ENCODE measurements around the gene IGFN1. TPM values are rescaled to one million over a fixed set of nuclear protein-coding genes. Genes with fewer than 3 reads are reported as not detected.

The IGFN1 gene
- total RNA-seq, 2 donors from 2014 or later, result not detected

GRCh38 chr1:201270616-201271390 lies 80.2 kb downstream of the IGFN1 start:
- no peak for DNase-seq (ENCODE audit: low spot score)
- TF ChIP-seq CTCF (IDR thresholded peaks at IDR 0.05), result no peak

GRCh38 chr1:201272799-201273198 lies 82.2 kb downstream of the IGFN1 start:
- no peaks in the 10 kb centered on the region for H3K4me1 ChIP-seq (ENCODE audit: control insufficient read depth in 1 of 2, low read depth in 2 of 2)
- H3K4me3 ChIP-seq, result no peak overlapping the region
- H3K36me3 ChIP-seq, result no peaks in the 10 kb centered on the region
- H3K9me3 ChIP-seq, result no peaks in the 10 kb centered on the region
- no peak for TF ChIP-seq CTCF (IDR thresholded peaks at IDR 0.05)
- ATAC-seq (ENCODE audit: insufficient number of reproducible peaks, low FRiP score, low read depth) (no peak), DNase-seq (ENCODE audit: low spot score) (no peak)
- no peak overlapping the region for H3K27ac ChIP-seq
- H3K27me3 ChIP-seq (replicated peaks; ENCODE audit: insufficient read depth), result no peaks in the 10 kb centered on the region

More at GRCh38 chr1:201270616-201271390, 80.2 kb downstream of the IGFN1 start:
- Histone ChIP-seq H3K4me1 (ENCODE audit: control insufficient read depth in 1 of 2, low read depth in 2 of 2) (no peaks in the 10 kb centered on the region), H3K27ac (no peak overlapping the region), H3K9me3 (no peaks in the 10 kb centered on the region), H3K27me3 (replicated peaks; ENCODE audit: insufficient read depth) (no peaks in the 10 kb centered on the region), H3K4me3 (no peak overlapping the region), H3K36me3 (no peaks in the 10 kb centered on the region)
- ATAC-seq (ENCODE audit: insufficient number of reproducible peaks, low FRiP score, low read depth), result no peak

GRCh38 chr1:201274616-201275252 lies 84.1 kb downstream of the IGFN1 start:
- Histone ChIP-seq H3K27ac (no peak overlapping the region), H3K4me1 (ENCODE audit: control insufficient read depth in 1 of 2, low read depth in 2 of 2) (no peaks in the 10 kb centered on the region), H3K36me3 (no peaks in the 10 kb centered on the region), H3K4me3 (no peak overlapping the region), H3K27me3 (replicated peaks; ENCODE audit: insufficient read depth) (no peaks in the 10 kb centered on the region), H3K9me3 (no peaks in the 10 kb centered on the region)
- no peak for ATAC-seq (ENCODE audit: insufficient number of reproducible peaks, low FRiP score, low read depth)
- TF ChIP-seq CTCF (IDR thresholded peaks at IDR 0.05), result no peak
- DNase-seq (ENCODE audit: low spot score), result no peak

GRCh38 chr1:201275253-201275666 lies 84.6 kb downstream of the IGFN1 start:
- no peak for ATAC-seq (ENCODE audit: insufficient number of reproducible peaks, low FRiP score, low read depth)
- H3K27me3 ChIP-seq (replicated peaks; ENCODE audit: insufficient read depth), result no peaks in the 10 kb centered on the region
- no peak for DNase-seq (ENCODE audit: low spot score)
- no peak overlapping the region for H3K4me3 ChIP-seq
- no peak for TF ChIP-seq CTCF (IDR thresholded peaks at IDR 0.05)
- H3K27ac ChIP-seq, result no peak overlapping the region
- H3K9me3 ChIP-seq, result no peaks in the 10 kb centered on the region
- H3K36me3 ChIP-seq, result no peaks in the 10 kb centered on the region
- no peaks in the 10 kb centered on the region for H3K4me1 ChIP-seq (ENCODE audit: control insufficient read depth in 1 of 2, low read depth in 2 of 2)

- ATAC-seq (ENCODE audit: insufficient number of reproducible peaks, low FRiP score, low read depth) (no peak), DNase-seq (ENCODE audit: low spot score) (no peak)
- Histone ChIP-seq H3K9me3 (no peaks in the 10 kb centered on the region), H3K4me3 (no peak overlapping the region), H3K4me1 (ENCODE audit: control insufficient read depth in 1 of 2, low read depth in 2 of 2) (no peaks in the 10 kb centered on the region), H3K27ac (no peak overlapping the region), H3K36me3 (no peaks in the 10 kb centered on the region), H3K27me3 (replicated peaks; ENCODE audit: insufficient read depth) (no peaks in the 10 kb centered on the region)
- TF ChIP-seq CTCF (IDR thresholded peaks at IDR 0.05), result no peak
These were observed 86.3 kb downstream of the IGFN1 start for GRCh38 chr1:201276891-201277290.
